ENCODE measurements around the gene ZYG11A.

DNA sequence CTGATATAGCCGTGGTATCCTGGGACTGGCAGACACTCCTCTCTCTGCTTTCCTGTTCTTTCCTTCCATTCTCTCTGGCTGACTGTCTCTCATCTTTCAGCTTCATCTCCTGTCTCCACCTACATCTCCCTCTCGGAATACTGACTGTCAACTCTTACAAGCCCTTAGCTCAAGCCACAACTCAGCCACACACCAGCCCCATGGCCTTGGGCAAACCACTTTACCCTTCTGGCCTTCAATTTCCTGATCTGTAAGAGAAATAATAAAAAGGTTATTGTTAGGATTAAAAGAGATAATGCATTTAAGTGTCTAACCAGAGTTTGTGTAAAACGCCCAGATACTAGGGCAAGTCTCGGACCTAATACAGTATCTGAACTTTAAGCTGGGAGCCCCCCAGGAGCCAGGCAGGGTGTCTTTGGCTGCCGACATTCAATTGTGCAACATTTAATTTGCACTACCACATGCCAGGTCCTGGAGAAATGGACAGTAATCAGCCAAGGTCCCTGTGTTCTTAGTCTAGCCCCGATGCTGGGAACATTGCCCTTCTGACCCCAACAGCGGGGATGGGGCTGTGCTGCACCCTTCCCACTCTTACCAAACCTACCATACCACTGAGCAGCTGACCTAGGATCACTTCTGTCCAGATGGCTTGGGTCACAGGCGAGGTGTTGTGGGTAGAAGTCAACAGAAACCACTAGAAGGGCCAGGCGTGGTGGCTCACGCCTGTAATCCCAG is 73.8 kb downstream of the ZYG11A start:
- no peak for TF ChIP-seq GATA2 (IDR thresholded peaks at IDR 0.05; ENCODE audit: low read depth, low read length)
- no peak for TF ChIP-seq GATA3 (IDR thresholded peaks at IDR 0.05; ENCODE audit: low read depth, low read length)

All from SH-SY5Y (cell line).